Nephron progenitor cell (in vitro differentiated cells): ENCODE measurements around the gene UBAP1L.
"Not testable (repeated sequence)": the region's sequence is repeated elsewhere in the genome, so short reads cannot be mapped to it uniquely, and the experiment has no call there.

Source experiments
- DNase-seq: peaks from one replicate; pipeline ENCODE4 v3.0.0; 2021
- H3K27ac Mint-ChIP-seq: 2 replicates; pipeline ENCODE4 v1.8.0; 2021; ENCODE audit warnings: mild to moderate bottlenecking, moderate library complexity, mixed read lengths
- H3K27me3 Mint-ChIP-seq: 2 replicates; pipeline ENCODE4 v1.8.0; 2021; ENCODE audit warnings: mild to moderate bottlenecking, low read depth, mixed read lengths; ENCODE audit not compliant: poor library complexity
- H3K36me3 Mint-ChIP-seq: 2 replicates; pipeline ENCODE4 v1.8.0; 2021; ENCODE audit warnings: low read depth, mixed read lengths
- H3K4me1 Mint-ChIP-seq: 2 replicates; pipeline ENCODE4 v1.8.0; 2021; ENCODE audit warnings: mixed read lengths
- H3K4me3 Mint-ChIP-seq: 2 replicates; pipeline ENCODE4 v1.8.0; 2021; ENCODE audit warnings: mild to moderate bottlenecking, moderate library complexity, mixed read lengths
- H3K9me3 Mint-ChIP-seq: 2 replicates; pipeline ENCODE4 v1.8.0; 2021; ENCODE audit warnings: mild to moderate bottlenecking, moderate library complexity, mixed read lengths
- TF ChIP-seq, protein P1 (sequence below): fragments of 200-600 bp; sonication (generic); IDR thresholded peaks from 2 replicates; pipeline ENCODE4 v1.5.0; 2021; ENCODE audit warnings: antibody characterized with exemption

Gene UBAP1L

DNA sequence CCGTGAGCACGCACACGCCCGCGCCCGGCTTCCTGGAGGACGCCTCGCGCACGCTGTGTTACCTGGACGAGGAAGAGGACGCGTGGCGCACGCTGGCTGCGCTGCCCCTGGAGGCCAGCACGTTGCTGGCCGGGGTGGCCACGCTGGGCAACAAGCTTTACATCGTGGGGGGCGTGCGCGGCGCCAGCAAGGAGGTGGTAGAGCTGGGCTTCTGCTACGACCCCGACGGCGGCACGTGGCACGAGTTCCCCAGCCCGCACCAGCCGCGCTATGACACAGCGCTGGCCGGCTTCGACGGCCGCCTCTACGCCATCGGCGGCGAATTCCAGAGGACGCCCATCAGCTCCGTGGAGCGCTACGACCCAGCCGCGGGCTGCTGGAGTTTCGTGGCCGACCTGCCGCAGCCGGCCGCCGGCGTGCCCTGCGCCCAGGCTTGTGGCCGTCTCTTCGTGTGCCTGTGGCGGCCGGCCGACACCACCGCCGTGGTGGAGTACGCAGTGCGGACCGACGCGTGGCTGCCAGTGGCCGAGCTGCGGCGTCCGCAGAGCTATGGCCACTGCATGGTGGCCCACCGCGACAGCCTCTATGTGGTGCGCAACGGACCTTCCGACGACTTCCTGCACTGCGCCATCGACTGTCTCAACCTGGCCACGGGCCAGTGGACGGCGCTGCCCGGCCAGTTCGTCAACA, 37.6 kb downstream of the UBAP1L start:
- Mint-ChIP-seq H3K36me3 (no peaks in the 10 kb centered on the region), H3K4me1 (peaks cover 49% of the 10 kb centered on the region), H3K27ac (no peak overlapping the region), H3K4me3 (peak overlapping the region; percentile 50), H3K27me3 (peaks cover 28% of the 10 kb centered on the region), H3K9me3 (peaks cover 18% of the 10 kb centered on the region)
- TF ChIP-seq, protein P1, sequence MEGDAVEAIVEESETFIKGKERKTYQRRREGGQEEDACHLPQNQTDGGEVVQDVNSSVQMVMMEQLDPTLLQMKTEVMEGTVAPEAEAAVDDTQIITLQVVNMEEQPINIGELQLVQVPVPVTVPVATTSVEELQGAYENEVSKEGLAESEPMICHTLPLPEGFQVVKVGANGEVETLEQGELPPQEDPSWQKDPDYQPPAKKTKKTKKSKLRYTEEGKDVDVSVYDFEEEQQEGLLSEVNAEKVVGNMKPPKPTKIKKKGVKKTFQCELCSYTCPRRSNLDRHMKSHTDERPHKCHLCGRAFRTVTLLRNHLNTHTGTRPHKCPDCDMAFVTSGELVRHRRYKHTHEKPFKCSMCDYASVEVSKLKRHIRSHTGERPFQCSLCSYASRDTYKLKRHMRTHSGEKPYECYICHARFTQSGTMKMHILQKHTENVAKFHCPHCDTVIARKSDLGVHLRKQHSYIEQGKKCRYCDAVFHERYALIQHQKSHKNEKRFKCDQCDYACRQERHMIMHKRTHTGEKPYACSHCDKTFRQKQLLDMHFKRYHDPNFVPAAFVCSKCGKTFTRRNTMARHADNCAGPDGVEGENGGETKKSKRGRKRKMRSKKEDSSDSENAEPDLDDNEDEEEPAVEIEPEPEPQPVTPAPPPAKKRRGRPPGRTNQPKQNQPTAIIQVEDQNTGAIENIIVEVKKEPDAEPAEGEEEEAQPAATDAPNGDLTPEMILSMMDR: no peak
- no peak for DNase-seq

GRCh38 chr15:65076486-65077290, 38.3 kb downstream of the UBAP1L start, which contains the start of gene KBTBD13:
Gene KBTBD13, plus strand, starts transcription at chr15:65076746. Its CDS starts 70 bp downstream, at chr15:65076816.
- H3K4me1 Mint-ChIP-seq: peaks cover 48% of the 10 kb centered on the region
- H3K4me3 Mint-ChIP-seq: no peak within 1 kb of the TSS
- TF ChIP-seq, protein P1: no peak
- peaks cover 28% of the 10 kb centered on the region for H3K27me3 Mint-ChIP-seq
- H3K36me3 Mint-ChIP-seq: no peaks in the 10 kb centered on the region
- H3K9me3 Mint-ChIP-seq: peaks cover 18% of the 10 kb centered on the region
- no peak for DNase-seq
- peak within 1 kb of the TSS; percentile 95 for H3K27ac Mint-ChIP-seq

DNA sequence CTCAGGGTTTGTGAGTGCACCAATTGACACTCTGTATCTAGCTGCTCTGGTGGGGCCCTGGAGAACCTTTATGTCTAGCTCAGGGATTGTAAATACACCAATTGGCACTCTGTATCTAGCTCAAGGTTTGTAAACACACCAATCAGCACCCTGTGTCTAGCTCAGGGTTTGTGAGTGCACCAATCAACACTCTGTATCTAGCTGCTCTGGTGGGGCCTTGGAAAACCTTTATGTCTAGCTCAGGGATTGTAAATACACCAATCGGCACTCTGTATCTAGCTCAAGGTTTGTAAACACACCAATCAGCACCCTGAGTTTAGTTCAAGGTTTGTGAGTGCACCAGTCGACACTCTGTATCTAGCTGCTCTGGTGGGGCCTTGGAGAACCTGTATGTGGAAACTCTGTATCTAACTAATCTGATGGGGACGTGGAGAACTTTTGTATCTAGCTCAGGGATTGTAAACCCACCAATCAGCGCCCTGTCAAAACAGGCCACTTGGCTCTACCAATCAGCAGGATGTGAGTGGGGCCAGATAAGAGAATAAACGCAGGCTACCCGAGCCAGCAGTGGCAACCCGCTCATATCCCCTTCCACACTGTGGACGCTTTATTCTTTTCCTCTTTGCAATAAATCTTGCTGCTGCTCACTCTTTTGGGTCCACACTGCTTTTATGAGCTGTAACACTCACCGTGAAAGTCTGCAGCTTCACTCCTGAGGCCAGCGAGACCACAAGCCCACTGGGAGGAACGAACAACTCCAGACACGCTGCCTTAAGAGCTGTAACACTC, 39.2 kb downstream of the UBAP1L start:
- DNase-seq, H3K4me3 Mint-ChIP-seq, H3K36me3 Mint-ChIP-seq: not testable (repeated sequence)
- Mint-ChIP-seq H3K27me3 (peaks cover 28% of the 10 kb centered on the region), H3K9me3 (peaks cover 18% of the 10 kb centered on the region), H3K4me1 (peaks cover 48% of the 10 kb centered on the region), H3K27ac (peak overlapping the region; percentile 95)

DNA sequence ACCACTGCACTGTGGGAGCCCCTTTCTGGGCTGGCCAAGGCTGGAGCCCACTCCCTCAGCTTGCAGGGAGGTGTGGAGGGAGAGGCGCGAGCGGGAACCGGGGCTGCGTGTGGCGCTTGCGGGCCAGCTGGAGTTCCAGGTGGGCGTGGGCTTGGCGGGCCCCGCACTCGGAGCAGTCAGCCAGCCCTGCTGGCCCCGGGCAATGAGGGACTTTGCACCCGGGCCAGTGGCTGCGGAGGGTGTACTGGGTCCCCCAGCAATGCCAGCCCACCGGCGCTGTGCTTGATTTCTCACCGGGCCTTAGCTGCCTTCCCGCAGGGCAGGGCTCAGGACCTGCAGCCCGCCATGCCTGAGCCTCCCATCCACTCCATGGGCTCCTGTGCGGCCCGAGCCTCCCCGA, 40.1 kb downstream of the UBAP1L start:
- not testable (repeated sequence) for H3K36me3 Mint-ChIP-seq, DNase-seq, H3K4me3 Mint-ChIP-seq, H3K27ac Mint-ChIP-seq
- peaks cover 18% of the 10 kb centered on the region for H3K9me3 Mint-ChIP-seq
- peaks cover 54% of the 10 kb centered on the region for H3K4me1 Mint-ChIP-seq
- peaks cover 26% of the 10 kb centered on the region for H3K27me3 Mint-ChIP-seq

DNA sequence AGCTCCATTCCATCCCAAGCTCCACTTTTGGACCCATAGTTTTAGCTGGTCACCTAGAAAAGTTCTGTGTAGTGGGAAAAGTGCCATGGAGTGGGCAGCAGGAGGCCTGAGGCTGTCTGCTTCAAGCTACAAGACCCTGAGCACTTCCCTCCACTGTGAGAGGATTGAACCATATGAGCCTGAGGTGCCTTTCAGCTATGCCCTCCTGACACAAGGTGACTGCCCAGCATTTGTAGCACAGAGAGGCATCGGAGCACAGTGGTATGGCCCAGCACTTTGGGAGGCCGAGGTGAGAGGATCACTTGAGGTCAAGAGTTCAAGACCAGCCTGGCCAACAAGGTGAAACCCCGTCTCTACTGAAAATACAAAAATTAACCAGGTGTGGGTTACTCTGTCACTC, 42.4 kb downstream of the UBAP1L start:
- Mint-ChIP-seq H3K4me3 (no peak overlapping the region), H3K27me3 (peaks cover 15% of the 10 kb centered on the region), H3K9me3 (peaks cover 18% of the 10 kb centered on the region), H3K4me1 (peaks cover 54% of the 10 kb centered on the region), H3K27ac (no peak overlapping the region), H3K36me3 (no peaks in the 10 kb centered on the region)
- no peak for DNase-seq
- TF ChIP-seq, protein P1: no peak

DNA sequence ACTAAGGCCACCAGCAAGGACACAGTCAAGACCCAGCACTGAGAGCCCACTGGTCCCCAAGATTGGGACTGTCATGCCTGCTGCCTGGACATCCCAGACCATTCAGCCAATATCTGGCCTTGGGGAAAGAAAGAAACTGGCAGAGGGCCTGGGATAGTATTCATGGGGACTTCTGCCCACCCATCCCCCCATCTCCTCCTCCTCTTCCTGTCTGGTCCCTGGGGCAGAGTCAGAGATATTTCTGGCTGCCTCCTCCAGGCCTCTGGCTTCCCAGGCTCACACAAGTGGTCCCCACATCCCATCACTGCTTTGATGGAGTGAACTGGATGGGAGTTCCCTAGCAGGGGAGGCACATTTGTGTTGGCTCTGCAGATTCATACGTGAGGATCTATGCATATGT, 43.0 kb downstream of the UBAP1L start:
- no peaks in the 10 kb centered on the region for H3K36me3 Mint-ChIP-seq

More for the DNA sequence above, 43.0 kb downstream of the UBAP1L start:
- TF ChIP-seq, protein P1: no peak
- Mint-ChIP-seq H3K9me3 (peaks cover 18% of the 10 kb centered on the region), H3K4me3 (no peak overlapping the region), H3K27ac (no peak overlapping the region), H3K27me3 (peaks cover 15% of the 10 kb centered on the region), H3K4me1 (peaks cover 58% of the 10 kb centered on the region)
- DNase-seq: no peak
